ENCODE data around the gene ADAM10. TPM values are rescaled to one million over a fixed set of nuclear protein-coding genes. Genes with fewer than 3 reads are reported as not detected.

ADAM10 gene
- total RNA-seq, 1 experiment from 2014 or later: 159 TPM

GRCh38 chr15:58606577-58607080 is 142.9 kb downstream of the ADAM10 start:
- no peak overlapping the region for H4K8ac ChIP-seq (replicated peaks; ENCODE audit: insufficient read length, low read depth, low read length)
- H3K27ac ChIP-seq (ENCODE audit: insufficient read length, low read depth, low read length): no peak overlapping the region
- no peaks in the 10 kb centered on the region for H3K79me2 ChIP-seq (ENCODE audit: insufficient read depth, low read length)
- no peak overlapping the region for H3K23ac ChIP-seq (ENCODE audit: insufficient read length, low read depth, low read length)
- H3K4me1 ChIP-seq (ENCODE audit: insufficient read depth, low read length): no peaks in the 10 kb centered on the region
- H4K91ac ChIP-seq (ENCODE audit: insufficient read length, low read depth, low read length): no peak overlapping the region
- no peak overlapping the region for H2AFZ ChIP-seq (ENCODE audit: low read length)
- H4K5ac ChIP-seq (ENCODE audit: insufficient read length, low read depth, low read length): no peak overlapping the region
- no peak overlapping the region for H3T11ph ChIP-seq (ENCODE audit: low read length)
- H4K20me1 ChIP-seq (ENCODE audit: control insufficient read depth, insufficient read depth, insufficient read length): no peaks in the 10 kb centered on the region
- Mint-ChIP-seq H3K27ac (no peak overlapping the region), H3K4me1 (peaks cover 2 to 13% of the 10 kb centered on the region in 2 experiments; a peak in 3 of 4 replicates), H3K4me3 (no peak overlapping the region), H3K9me3 (no peaks in the 10 kb centered on the region), H3K27me3 (ENCODE audit: low read depth) (no peaks in the 10 kb centered on the region), H3K36me3 (ENCODE audit: insufficient read depth in 1 of 3, low read depth in 3 of 3) (peaks cover 3 to 15% (median 9%) of the 10 kb centered on the region in 3 experiments; a peak in 6 of 7 replicates)
- no peaks in the 10 kb centered on the region for H3K79me1 ChIP-seq (ENCODE audit: insufficient read depth, low read depth, low read length, poor library complexity, severe bottlenecking)
- TF ChIP-seq, protein P1, sequence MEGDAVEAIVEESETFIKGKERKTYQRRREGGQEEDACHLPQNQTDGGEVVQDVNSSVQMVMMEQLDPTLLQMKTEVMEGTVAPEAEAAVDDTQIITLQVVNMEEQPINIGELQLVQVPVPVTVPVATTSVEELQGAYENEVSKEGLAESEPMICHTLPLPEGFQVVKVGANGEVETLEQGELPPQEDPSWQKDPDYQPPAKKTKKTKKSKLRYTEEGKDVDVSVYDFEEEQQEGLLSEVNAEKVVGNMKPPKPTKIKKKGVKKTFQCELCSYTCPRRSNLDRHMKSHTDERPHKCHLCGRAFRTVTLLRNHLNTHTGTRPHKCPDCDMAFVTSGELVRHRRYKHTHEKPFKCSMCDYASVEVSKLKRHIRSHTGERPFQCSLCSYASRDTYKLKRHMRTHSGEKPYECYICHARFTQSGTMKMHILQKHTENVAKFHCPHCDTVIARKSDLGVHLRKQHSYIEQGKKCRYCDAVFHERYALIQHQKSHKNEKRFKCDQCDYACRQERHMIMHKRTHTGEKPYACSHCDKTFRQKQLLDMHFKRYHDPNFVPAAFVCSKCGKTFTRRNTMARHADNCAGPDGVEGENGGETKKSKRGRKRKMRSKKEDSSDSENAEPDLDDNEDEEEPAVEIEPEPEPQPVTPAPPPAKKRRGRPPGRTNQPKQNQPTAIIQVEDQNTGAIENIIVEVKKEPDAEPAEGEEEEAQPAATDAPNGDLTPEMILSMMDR (conservative IDR thresholded peaks at IDR 0.05): no peak
- H2BK20ac ChIP-seq (ENCODE audit: low read depth, low read length, poor library complexity, severe bottlenecking): no peak overlapping the region
- no peak overlapping the region for H2BK12ac ChIP-seq (ENCODE audit: insufficient read length, low read depth, low read length)
- no peak overlapping the region for H2BK5ac ChIP-seq (ENCODE audit: insufficient read length, low read length)
- H3K9ac ChIP-seq (ENCODE audit: extremely low read depth, insufficient read length, low read length): no peak overlapping the region
- H3K23me2 ChIP-seq (ENCODE audit: insufficient read length, low read depth, low read length, poor library complexity, severe bottlenecking): no peaks in the 10 kb centered on the region
- DNase-seq: no peak
- no peak overlapping the region for H3K4me2 ChIP-seq (ENCODE audit: insufficient read depth, insufficient read length, low read length)
- no peak overlapping the region for H2AK5ac ChIP-seq (ENCODE audit: insufficient read length, low read length)
- H2BK15ac ChIP-seq (ENCODE audit: low read depth, low read length): no peak overlapping the region
- H3K56ac ChIP-seq (ENCODE audit: insufficient read length, low read depth, low read length): no peak overlapping the region
- H3K14ac ChIP-seq (ENCODE audit: insufficient read depth, low read length): no peak overlapping the region
- H3K18ac ChIP-seq (ENCODE audit: insufficient read length, low read depth, low read length): no peak overlapping the region
- H3K27me3 ChIP-seq (ENCODE audit: insufficient read depth, low read length): no peaks in the 10 kb centered on the region
- no peak overlapping the region for H3K4ac ChIP-seq (ENCODE audit: low read depth, low read length)
- H3K9me3 ChIP-seq (ENCODE audit: control insufficient read depth, low read depth, low read length): no peaks in the 10 kb centered on the region
- no peak overlapping the region for H2BK120ac ChIP-seq (ENCODE audit: low read depth, low read length, poor library complexity, severe bottlenecking)
- WGBS (ENCODE audit: extremely low coverage, insufficient read length, low lambda C conversion rate): no CpG with 5 or more reads among the region's 4 CpGs

Data from H9 (cell line).